Peyer's patch (tissue), 4 donors: ENCODE measurements around the gene PHACTR1. TPM values are rescaled to one million over a fixed set of nuclear protein-coding genes. Genes with fewer than 3 reads are reported as not detected.

ENCODE experiments used
- DNase-seq, 3 donors: peaks; one replicate each; pipeline ENCODE4 v3.0.0-alpha.2; 2017 to 2019
- H3K27ac ChIP-seq, 4 donors: fragments of 200-600 bp; sonication (generic); one replicate each; pipeline ENCODE4 v1.5.1; 2016 to 2019
- H3K27me3 ChIP-seq, 2 donors: fragments of 200-600 bp; sonication (generic); one replicate each; pipeline ENCODE4 v1.5.1; 2019
- H3K36me3 ChIP-seq, 3 donors: fragments of 200-600 bp; sonication (generic); one replicate each; pipeline ENCODE4 v1.5.1; 2016 to 2019
- H3K4me1 ChIP-seq, 4 donors: fragments of 200-600 bp; sonication (generic); one replicate each; pipeline ENCODE4 v1.5.1; 2016 to 2019
- H3K4me3 ChIP-seq, 4 donors: fragments of 200-600 bp; sonication (generic); 1 replicate in 3 of 4; 2 replicates in 1 of 4; pipeline ENCODE4 v1.5.1; 2016 to 2019; ENCODE audit warnings: mild to moderate bottlenecking in 1 of 4
- H3K9me3 ChIP-seq, 4 donors: fragments of 200-600 bp; sonication (generic); one replicate each; pipeline ENCODE4 v1.5.1; 2016 to 2019; ENCODE audit warnings: mild to moderate bottlenecking in 1 of 4
- CTCF ChIP-seq, 6 experiments: fragments of 450-650 bp in 4 of 6; fragments of 200-600 bp in 2 of 6; sonication (generic) in 1 of 6; IDR thresholded peaks; one replicate each; pipeline ENCODE4 v1.5.1; 2017 to 2019; ENCODE audit warnings: antibody characterized with exemption in 6 of 6, mild to moderate bottlenecking in 3 of 6, moderate library complexity in 1 of 6
- POLR2A ChIP-seq, 2 donors: fragments of 450-650 bp; IDR thresholded peaks; one replicate each; pipeline ENCODE4 v1.5.1; 2017; ENCODE audit warnings: antibody characterized with exemption in 2 of 2, mild to moderate bottlenecking in 2 of 2, moderate library complexity in 2 of 2
- total RNA-seq, 4 donors: library from RNA; depleted of rRNA; stranded (reverse); fragments of >200 nt; gene quantifications; one replicate each; pipeline ENCODE4 v1.1.0, GENCODE V29; 2016

The PHACTR1 gene
- total RNA-seq, 4 donors from 2014 or later, result 0.35 to 19.0 (median 1.7) TPM

GRCh38 chr6:13071550-13072345, 355.2 kb downstream of the PHACTR1 start:
- H3K4me3 ChIP-seq, result no peak overlapping the region
- no peaks in the 10 kb centered on the region for H3K27me3 ChIP-seq
- no peaks in the 10 kb centered on the region for H3K9me3 ChIP-seq
- no peaks in the 10 kb centered on the region for H3K4me1 ChIP-seq
- no peaks in the 10 kb centered on the region for H3K36me3 ChIP-seq
- no peak overlapping the region for H3K27ac ChIP-seq
- no peak for DNase-seq
- no peak for TF ChIP-seq POLR2A (IDR thresholded peaks at IDR 0.05)
- TF ChIP-seq CTCF (IDR thresholded peaks at IDR 0.05), result no peak

- H3K4me3 ChIP-seq, result no peak overlapping the region
- H3K27me3 ChIP-seq, result no peaks in the 10 kb centered on the region
- no peaks in the 10 kb centered on the region for H3K9me3 ChIP-seq
- no peak overlapping the region for H3K27ac ChIP-seq
- no peaks in the 10 kb centered on the region for H3K36me3 ChIP-seq
- H3K4me1 ChIP-seq, result no peaks in the 10 kb centered on the region
- DNase-seq, result no peak
- TF ChIP-seq POLR2A (IDR thresholded peaks at IDR 0.05) (no peak), CTCF (IDR thresholded peaks at IDR 0.05) (no peak)
Measured at GRCh38 chr6:13072686-13073347, 356.2 kb downstream of the PHACTR1 start.

- no peak overlapping the region for H3K4me3 ChIP-seq
- no peaks in the 10 kb centered on the region for H3K27me3 ChIP-seq
- H3K27ac ChIP-seq, result no peak overlapping the region
- no peak for DNase-seq
- H3K9me3 ChIP-seq, result no peaks in the 10 kb centered on the region
- no peaks in the 10 kb centered on the region for H3K4me1 ChIP-seq
- no peaks in the 10 kb centered on the region for H3K36me3 ChIP-seq
- TF ChIP-seq POLR2A (IDR thresholded peaks at IDR 0.05) (no peak), CTCF (IDR thresholded peaks at IDR 0.05) (no peak)
Measured at GRCh38 chr6:13074415-13075140, 358.0 kb downstream of the PHACTR1 start.

- no peaks in the 10 kb centered on the region for H3K27me3 ChIP-seq
- no peak overlapping the region for H3K4me3 ChIP-seq
- H3K9me3 ChIP-seq, result no peaks in the 10 kb centered on the region
- no peak for DNase-seq
- H3K27ac ChIP-seq, result no peak overlapping the region
- no peaks in the 10 kb centered on the region for H3K4me1 ChIP-seq
- no peaks in the 10 kb centered on the region for H3K36me3 ChIP-seq
- TF ChIP-seq CTCF (IDR thresholded peaks at IDR 0.05) (no peak), POLR2A (IDR thresholded peaks at IDR 0.05) (no peak)
Measured at GRCh38 chr6:13075141-13075845, 358.7 kb downstream of the PHACTR1 start.

GRCh38 chr6:13076575-13076974, 360.0 kb downstream of the PHACTR1 start:
- no peaks in the 10 kb centered on the region for H3K36me3 ChIP-seq
- no peak for TF ChIP-seq CTCF (IDR thresholded peaks at IDR 0.05)
- no peak for TF ChIP-seq POLR2A (IDR thresholded peaks at IDR 0.05)
- H3K9me3 ChIP-seq, result no peaks in the 10 kb centered on the region
- H3K27me3 ChIP-seq, result no peaks in the 10 kb centered on the region
- no peak overlapping the region for H3K27ac ChIP-seq
- H3K4me1 ChIP-seq, result no peaks in the 10 kb centered on the region
- H3K4me3 ChIP-seq, result no peak overlapping the region
- DNase-seq, result no peak
